Hepatocyte (in vitro differentiated cells): ENCODE measurements around the gene MAPK8IP3.

Experiments
- EZH2 ChIP-seq: fragments of 200-600 bp; sonication (generic); IDR thresholded peaks from 2 replicates; pipeline ENCODE4 v1.6.1; 2016; ENCODE audit warnings: antibody characterized with exemption, mild to moderate bottlenecking, borderline replicate concordance
- TF ChIP-seq, protein P1 (sequence below): fragments of 200-600 bp; sonication (generic); IDR thresholded peaks from 2 replicates; pipeline ENCODE4 v1.5.1; 2016; ENCODE audit warnings: antibody characterized with exemption, mild to moderate bottlenecking; ENCODE audit not compliant: poor library complexity

DNA sequence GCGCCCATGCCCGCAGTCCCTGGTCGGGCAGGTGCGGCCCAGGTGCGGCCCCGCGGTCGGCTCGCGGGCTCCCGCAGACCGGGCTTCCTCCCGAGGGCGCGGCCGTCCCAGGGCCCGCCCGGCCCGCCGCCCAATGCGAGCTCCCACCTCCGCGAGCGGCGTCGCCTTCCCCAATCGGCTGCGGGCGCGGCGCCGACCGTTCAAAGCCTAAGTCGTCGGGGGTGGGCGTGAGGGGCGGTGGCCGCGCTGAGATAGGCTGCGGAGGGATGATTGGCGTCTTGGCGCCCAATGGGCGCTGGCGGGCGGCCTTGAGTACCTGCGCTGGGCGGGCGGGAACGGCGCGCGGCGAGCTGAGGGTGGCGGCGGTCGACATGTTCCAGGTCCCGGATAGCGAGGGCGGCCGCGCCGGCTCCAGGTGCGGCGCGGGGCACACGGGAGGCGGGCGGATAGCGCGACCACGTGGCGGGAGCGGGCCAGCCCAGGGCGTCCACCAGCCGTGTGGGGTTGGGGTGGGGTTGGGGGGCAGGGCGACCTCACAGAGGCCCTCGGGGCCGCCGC, 28.0 kb upstream of the MAPK8IP3 start, which contains the start of gene JPT2:
- TF ChIP-seq, protein P1, sequence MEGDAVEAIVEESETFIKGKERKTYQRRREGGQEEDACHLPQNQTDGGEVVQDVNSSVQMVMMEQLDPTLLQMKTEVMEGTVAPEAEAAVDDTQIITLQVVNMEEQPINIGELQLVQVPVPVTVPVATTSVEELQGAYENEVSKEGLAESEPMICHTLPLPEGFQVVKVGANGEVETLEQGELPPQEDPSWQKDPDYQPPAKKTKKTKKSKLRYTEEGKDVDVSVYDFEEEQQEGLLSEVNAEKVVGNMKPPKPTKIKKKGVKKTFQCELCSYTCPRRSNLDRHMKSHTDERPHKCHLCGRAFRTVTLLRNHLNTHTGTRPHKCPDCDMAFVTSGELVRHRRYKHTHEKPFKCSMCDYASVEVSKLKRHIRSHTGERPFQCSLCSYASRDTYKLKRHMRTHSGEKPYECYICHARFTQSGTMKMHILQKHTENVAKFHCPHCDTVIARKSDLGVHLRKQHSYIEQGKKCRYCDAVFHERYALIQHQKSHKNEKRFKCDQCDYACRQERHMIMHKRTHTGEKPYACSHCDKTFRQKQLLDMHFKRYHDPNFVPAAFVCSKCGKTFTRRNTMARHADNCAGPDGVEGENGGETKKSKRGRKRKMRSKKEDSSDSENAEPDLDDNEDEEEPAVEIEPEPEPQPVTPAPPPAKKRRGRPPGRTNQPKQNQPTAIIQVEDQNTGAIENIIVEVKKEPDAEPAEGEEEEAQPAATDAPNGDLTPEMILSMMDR: no peak
- TF ChIP-seq EZH2: no peak
